ENCODE measurements around the gene HIP1.
"Not testable (repeated sequence)": the region's sequence is repeated elsewhere in the genome, so short reads cannot be mapped to it uniquely, and the experiment has no call there.

HIP1 gene

DNA sequence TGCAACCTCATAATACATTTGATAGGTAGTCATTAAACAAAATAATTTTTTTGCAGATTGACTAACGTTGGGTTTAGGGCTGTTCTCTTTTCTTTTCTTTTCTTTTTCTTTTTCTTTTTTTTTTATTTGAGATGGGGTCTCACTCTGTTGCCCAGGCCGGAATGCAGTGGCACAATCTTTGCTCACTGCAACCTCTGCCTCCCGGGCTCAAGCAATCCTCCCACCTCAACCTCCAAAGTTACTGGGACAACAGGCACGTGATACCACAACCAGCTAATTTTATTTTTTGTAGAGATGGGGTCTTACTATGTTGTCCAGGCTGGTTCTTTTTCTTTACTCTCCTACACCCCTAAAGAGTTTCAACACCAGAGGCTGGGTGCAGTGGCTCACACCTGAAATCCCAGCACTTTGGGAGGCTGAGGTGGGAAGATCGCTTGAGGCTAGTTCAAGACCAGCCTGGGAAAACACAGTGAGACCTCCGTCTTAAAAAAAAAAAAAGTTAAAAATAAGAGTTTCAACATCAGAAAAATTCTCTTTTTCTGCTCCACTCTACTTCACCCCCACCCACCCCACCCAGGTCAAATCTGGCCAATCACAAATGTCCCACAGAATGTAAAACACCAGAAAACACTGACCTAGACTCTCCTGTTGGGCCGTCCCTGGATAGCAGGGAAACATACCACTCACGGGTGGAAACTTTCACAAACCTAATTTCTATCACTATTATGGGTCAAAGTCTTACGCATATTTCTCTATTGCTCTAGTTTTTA, 3.0 kb downstream of the HIP1 start:
- TF ChIP-seq, protein P1, sequence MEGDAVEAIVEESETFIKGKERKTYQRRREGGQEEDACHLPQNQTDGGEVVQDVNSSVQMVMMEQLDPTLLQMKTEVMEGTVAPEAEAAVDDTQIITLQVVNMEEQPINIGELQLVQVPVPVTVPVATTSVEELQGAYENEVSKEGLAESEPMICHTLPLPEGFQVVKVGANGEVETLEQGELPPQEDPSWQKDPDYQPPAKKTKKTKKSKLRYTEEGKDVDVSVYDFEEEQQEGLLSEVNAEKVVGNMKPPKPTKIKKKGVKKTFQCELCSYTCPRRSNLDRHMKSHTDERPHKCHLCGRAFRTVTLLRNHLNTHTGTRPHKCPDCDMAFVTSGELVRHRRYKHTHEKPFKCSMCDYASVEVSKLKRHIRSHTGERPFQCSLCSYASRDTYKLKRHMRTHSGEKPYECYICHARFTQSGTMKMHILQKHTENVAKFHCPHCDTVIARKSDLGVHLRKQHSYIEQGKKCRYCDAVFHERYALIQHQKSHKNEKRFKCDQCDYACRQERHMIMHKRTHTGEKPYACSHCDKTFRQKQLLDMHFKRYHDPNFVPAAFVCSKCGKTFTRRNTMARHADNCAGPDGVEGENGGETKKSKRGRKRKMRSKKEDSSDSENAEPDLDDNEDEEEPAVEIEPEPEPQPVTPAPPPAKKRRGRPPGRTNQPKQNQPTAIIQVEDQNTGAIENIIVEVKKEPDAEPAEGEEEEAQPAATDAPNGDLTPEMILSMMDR (IDR thresholded peaks at IDR 0.05; ENCODE audit: low read depth, low read length, missing control alignments) = no peak
- no peak overlapping the region for H3K4me3 ChIP-seq (ENCODE audit: low read depth, low read length)
- no peak for DNase-seq (ENCODE audit: low read depth)

DNA sequence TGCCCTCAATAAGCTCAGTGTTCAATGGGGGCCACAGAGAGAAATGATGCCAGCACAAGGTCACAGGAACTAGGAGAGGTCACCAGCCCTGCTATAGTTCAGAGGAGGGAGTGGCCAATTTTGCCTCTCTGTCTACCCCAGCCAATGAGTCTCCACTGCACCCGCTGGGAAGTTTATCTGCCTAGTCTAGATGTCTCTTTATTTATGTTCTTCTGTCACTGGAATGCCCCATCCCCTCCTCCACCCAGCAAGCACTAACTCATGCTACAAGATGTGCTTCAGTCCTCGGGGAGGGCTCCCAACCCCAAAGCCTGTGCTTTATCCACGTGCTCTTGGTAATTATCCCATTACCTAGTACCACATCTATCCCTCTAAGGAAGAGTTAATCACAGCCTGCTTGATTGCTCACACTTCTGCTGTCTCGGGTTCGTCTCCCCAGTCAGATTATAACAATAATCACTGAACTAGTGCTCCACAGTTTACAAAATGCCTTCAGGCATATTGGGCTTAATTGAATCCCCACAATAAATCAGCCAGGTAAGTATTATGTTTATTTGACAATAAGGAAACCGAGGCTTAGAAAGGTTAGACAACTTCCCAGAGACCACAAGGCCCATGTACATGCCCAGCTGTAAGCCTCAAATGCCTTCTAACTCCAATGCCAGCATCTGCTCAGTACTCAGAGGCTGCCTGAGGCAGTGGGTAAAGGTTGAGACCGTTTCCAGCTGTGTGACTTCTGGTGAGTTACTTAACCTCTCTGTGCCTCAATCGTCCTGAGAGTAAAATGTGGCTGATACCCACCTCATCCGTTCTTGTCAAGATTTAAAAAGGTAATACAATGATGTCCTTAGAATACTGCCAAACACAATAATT, 3.9 kb downstream of the HIP1 start:
- TF ChIP-seq, protein P1 (IDR thresholded peaks at IDR 0.05; ENCODE audit: low read depth, low read length, missing control alignments) = no peak
- no peak overlapping the region for H3K4me3 ChIP-seq (ENCODE audit: low read depth, low read length)
- no peak for DNase-seq (ENCODE audit: low read depth)

DNA sequence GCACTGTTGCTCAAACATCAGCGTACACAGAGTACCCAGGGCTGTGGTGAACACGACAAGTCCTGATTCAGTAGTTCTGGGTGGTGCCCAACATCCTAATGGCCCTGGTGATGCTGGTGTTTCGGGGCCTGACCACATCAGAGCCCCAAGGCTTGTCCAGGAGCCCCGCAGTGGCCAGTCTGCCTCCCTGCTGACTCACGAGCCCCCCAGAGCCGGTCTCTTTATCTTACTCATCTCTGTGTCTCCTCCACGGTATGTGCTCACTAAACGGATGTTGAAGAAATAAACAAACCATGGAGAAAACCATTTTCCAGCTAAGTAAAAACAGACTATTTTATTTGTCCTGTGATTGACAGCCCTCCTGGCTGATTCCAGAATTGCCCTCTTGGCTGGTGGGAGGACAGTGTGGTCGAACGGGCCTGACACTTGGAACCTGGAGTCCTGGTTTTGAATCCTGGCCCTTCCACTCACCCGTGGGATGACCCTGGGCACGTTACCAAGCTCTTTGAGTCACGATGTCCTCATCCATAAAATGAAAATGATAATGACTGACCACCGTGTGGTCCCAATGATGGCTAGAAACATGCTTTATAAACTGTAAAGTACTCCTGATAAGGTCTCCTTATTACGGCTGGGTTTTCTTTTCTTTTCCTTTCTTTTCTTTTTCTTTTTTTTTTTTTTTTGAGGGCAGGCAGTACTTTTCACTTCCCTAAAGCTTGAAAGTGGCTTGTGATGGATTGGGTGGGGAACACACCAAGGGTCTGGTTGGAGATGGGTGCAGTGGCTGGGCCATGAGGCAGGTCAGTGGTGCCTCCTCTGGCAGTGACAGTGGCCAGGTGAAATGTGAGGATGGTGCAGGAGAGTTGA, 5.7 kb downstream of the HIP1 start:
- H3K4me3 ChIP-seq (ENCODE audit: low read depth, low read length) = no peak overlapping the region
- TF ChIP-seq, protein P1 (IDR thresholded peaks at IDR 0.05; ENCODE audit: low read depth, low read length, missing control alignments) = no peak
- no peak for DNase-seq (ENCODE audit: low read depth)

DNA sequence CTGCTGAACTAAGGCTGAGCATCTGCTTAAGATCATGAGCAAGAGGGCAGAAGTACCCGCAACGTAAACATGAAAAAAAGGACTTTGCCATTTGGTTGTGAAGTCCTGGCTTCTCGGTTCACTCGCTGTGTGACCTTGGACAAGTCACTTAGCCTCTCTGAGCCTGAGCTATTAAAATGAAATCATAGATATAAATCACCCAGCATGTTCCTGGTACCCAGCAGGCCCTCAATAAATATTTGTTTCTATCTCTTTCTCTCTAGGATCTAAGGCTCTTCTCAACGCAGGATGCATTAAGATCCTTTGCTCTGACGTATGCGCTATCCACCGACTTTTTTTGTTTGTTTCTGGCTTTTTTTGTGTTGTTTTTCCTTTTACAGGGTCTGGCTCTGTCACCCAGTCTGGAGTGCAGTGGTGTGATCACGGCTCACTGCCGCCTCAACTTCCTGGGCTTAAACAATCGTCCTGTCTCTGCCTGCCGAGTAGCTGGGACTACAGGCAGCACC, 6.7 kb downstream of the HIP1 start:
- TF ChIP-seq, protein P1 (IDR thresholded peaks at IDR 0.05; ENCODE audit: low read depth, low read length, missing control alignments) = no peak
- DNase-seq (ENCODE audit: low read depth) = no peak
- H3K4me3 ChIP-seq (ENCODE audit: low read depth, low read length) = no peak overlapping the region

DNA sequence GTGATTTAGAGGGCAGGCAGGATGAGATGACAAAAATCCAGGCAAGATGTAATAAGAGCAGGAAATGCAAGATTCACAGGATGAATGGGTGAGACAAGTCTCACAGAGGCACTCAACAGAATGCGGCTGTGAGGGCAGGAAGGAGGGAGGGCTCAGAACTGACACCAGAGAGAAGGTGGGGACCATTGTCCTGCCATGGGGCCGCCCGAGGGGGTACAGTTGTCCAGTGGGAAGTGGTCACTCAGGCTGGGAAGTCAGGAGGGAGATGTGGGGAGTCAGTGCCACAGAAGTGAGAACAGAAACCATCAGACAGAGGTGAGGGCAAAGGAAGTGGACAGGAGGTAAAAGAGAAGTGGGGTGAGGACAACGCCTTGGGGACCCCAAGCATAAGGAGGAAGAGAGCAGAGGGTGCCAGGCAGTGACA, 8.9 kb downstream of the HIP1 start:
- H3K4me3 ChIP-seq (ENCODE audit: low read depth, low read length) = peak overlapping the region; percentile 0; the same call in 1 of the 2 replicates
- DNase-seq (ENCODE audit: low read depth) = no peak
- TF ChIP-seq, protein P1 (IDR thresholded peaks at IDR 0.05; ENCODE audit: low read depth, low read length, missing control alignments) = no peak

DNA sequence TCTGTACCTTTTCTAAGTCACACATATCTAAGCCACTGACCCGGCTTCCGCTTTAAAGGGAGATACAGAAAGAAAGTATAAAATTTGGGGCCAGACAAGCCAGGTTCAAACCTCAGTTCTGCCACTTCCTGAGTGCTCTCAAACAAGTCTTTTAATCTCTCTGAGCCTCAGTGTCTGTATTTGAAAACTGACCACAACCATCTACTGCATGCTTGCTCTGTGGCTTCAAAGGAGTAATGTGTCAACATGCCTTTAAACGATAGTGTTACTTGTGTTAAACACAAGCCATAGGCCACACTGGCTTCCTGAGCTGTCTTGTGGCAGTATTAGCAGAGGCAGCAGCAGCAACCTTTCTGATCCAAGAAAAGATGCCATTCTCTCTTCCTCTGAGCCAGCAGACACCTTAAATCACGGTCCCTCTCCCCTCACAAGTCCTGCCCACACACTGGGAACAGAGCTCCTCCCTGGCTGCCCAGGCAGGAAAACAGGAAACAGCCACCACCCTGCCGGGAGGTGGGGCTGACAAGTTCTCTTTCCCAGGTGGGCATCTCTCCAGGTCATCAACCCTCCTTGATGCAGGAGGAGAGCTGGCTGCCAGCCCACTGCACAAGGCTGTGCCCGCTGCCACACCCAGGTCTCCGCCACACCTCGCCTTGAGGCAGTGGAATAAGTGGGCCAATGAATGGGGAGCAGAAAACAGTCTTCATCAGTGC, 10.7 kb downstream of the HIP1 start:
- H3K4me3 ChIP-seq (ENCODE audit: low read depth, low read length) = no peak overlapping the region
- TF ChIP-seq, protein P1 (IDR thresholded peaks at IDR 0.05; ENCODE audit: low read depth, low read length, missing control alignments) = no peak
- DNase-seq (ENCODE audit: low read depth) = no peak

DNA sequence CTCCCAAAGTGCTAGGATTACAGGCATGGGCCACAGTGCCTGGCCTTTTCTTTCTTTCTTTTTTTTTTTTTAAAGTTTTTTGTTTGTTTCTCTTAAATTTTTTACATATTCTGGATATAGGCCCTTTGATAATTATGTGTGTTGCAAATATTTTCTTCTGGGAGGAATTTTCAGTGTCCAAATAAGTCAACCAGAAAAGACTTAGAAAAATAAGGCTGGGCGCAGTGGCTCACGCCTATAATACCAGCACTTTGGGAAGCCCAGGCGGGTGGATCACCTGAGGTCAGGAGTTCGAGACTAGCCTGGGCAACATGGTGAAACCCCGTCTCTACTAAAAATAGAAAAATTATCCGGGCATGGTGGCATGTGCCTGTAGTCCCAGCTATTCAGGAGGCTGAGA, 11.4 kb downstream of the HIP1 start:
- not testable (repeated sequence) for DNase-seq (ENCODE audit: low read depth); H3K4me3 ChIP-seq (ENCODE audit: low read depth, low read length)

All from GM12864 (cell line).